ENCODE measurements around the gene ADRA2C.

Gene ADRA2C

GRCh38 chr4:3730422-3731190 is 35.6 kb upstream of the ADRA2C start:
- no peak for DNase-seq
- intact Hi-C loops (cut with DNase I): no loop called here

DNA sequence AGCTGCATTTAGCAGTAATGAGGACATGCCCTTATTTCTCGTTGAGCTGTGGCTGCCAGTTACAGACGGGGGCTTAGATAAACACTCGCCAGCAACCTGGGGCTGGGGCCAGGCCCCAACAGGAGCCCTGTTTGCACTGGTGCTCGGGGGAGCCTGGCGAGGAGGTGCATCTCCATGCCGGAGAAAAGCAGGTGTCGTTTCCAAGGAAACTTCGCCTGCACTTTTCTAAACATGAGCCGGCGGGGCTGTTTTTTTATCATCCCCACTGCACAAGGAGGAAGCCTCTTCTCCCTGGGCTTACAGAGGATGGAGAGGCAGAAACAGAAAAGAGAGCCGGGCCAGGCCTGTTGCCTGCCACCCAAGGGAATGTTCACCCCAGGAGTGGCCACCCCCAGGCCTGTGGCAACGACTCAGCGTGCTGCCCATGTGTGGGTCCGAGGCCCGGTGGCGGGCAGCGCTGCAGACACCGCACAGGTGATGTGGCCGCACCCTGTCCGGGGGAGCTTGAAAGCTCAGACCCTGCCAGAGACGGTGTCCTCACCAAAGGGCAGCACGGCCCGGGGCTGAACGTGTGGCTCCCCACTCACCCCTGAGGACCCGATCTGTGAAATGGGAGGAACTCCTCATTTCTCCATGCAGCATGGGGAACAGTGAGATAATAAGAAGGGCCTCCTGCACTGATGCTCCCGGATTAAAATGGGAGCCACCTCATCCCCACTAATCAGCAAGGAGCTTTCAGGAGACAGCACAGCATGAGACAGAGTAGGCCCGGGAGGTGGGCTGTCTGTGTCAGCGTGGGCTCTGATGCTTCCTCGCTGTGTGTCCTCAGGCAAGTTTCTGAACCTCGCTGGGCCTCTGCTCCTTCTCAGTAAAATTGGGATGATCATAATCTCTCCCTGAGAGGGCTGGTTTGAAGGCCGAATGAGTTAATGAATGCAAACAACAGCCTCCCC is 33.8 kb upstream of the ADRA2C start:
- peak in 19 of 42 donors; percentile 10 to 75 (median 60) for DNase-seq
- intact Hi-C loops (cut with DNase I): no loop called here

DNA sequence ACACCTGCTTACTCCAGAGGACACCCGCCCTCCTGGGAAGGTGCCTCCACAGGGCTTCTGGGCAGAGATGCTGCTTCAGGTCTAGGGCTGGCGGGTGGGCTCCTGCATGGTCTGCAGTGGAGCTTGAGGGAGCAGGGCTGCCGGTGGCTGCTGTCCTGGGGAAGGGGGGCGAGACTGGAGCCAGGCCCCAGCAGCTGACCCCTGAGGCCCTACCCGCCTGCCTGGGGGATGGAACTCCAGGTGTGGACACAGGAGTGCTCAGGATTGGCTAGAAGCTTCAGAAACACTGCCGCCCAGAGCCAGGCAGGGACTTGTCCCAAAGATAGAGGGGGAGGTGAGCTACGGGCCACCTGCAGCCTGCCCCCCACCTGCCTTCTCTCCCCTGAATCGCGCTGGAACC is 33.0 kb upstream of the ADRA2C start:
- no peak for DNase-seq
- intact Hi-C loops (cut with DNase I): no loop called here

GRCh38 chr4:3735196-3735595 is 31.0 kb upstream of the ADRA2C start:
- intact Hi-C loops (cut with DNase I): no loop called here
- DNase-seq: no peak

- intact Hi-C loops (cut with DNase I): no loop called here
- DNase-seq: no peak
These were observed 29.9 kb upstream of the ADRA2C start for GRCh38 chr4:3736290-3736689.

DNA sequence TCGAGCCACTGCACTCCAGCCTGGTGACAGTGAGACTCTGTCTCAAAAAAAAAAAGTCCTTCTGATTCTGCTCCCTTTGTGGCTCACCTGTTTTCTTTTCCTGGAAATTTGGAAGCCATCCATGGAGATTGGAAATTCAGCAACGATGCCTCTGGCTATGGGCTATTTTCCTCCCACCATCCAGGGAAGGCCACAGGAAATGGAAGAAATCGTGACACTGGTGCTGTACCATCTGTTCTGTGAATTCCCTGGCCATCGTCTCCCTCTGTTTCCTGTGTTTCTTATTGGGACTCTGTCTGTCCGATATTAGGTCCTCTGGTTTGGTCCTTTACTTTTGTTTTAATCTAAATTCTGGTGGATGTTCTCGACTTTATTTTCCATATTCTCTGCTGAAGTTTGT is 29.4 kb upstream of the ADRA2C start:
- intact Hi-C loops (cut with DNase I): no loop called here
- DNase-seq: no peak

DNA sequence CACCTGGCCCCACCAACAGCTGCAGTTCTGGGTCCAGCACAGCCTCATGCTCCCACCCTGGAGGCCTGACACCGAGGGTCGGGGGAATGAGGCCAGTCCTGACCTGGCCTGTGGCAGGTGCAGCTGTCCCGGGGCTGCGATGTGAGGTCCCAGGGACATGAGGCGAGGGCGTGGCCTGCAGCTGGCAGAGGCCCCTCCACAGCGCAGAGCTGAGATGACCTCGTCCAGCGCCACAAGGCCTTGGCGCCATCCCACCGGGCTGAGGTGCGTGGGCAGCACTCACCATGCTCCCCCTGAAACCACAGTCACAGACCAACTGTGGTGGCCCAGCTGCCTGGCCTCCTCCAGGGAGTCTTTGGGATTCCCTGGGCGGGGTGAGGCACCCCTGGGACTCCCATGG is 26.6 kb upstream of the ADRA2C start:
- no peak for DNase-seq
- intact Hi-C loops (cut with DNase I): no loop called here

DNA sequence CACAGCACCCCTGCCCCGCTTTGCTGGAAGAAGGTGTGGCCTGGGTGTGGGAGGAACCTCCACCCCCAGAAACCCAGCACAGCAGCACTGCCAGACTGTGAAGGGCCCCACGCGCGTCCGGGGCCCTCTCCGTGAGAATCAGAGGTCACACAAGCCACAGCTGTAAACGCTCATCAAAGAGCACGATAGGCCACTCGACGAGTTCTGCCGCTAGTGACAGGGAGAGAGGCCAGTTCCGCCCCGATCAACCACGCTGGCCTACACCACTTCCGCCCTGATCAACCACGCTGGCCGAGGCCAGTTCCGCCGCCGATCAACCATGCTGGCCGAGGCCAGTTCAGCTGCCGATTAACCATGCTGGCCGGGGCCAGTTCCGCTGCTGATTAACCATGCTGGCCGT is 25.9 kb upstream of the ADRA2C start:
- no peak for DNase-seq

GRCh38 chr4:3741217-3742011 is 24.8 kb upstream of the ADRA2C start:
- no peak for DNase-seq
- intact Hi-C loops (cut with DNase I): no loop called here

More for the DNA sequence above, 25.9 kb upstream of the ADRA2C start:
- intact Hi-C loops (cut with DNase I): no loop called here

GRCh38 chr4:3742610-3743009 is 23.6 kb upstream of the ADRA2C start:
- no peak for DNase-seq
- intact Hi-C loops (cut with DNase I): no loop called here

- DNase-seq: no peak
- intact Hi-C loops (cut with DNase I): no loop called here
These were observed 22.0 kb upstream of the ADRA2C start for GRCh38 chr4:3744232-3744631.

- intact Hi-C loops (cut with DNase I): no loop called here
- no peak for DNase-seq
These were observed 21.3 kb upstream of the ADRA2C start for GRCh38 chr4:3744901-3745300.

GRCh38 chr4:3745886-3746656 is 20.1 kb upstream of the ADRA2C start:
- intact Hi-C loops (cut with DNase I): no loop called here
- DNase-seq: no peak

GRCh38 chr4:3746701-3747580 is 19.2 kb upstream of the ADRA2C start:
- DNase-seq: no peak
- intact Hi-C loops (cut with DNase I): no loop called here

GRCh38 chr4:3747581-3747904 is 18.6 kb upstream of the ADRA2C start:
- intact Hi-C loops (cut with DNase I): no loop called here

GRCh38 chr4:3748136-3748898 is 17.9 kb upstream of the ADRA2C start:
- intact Hi-C loops (cut with DNase I): no loop called here
- DNase-seq: no peak

More at GRCh38 chr4:3747581-3747904, 18.6 kb upstream of the ADRA2C start:
- peak in 2 of 42 donors; percentile 23 to 25 for DNase-seq

DNA sequence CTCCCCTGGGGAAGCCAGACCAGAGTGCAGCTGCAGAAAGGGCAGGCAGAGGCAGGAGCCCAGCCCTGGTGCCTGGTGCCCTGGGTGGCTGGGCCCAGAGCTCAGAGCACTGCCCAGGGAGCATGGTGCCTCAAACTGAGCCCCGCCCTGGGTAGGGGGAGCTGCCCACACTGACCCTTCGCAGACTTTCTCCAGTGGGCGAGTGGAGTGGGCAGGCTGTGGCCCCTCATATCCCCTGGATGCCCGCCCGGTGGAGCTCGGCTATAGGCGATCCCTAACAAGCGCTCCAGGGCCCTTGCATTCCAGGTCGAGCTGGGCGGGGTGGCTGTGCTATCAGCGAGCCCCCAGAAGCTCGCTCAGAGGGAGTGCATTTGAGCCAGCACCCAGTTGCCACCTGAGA is 17.1 kb upstream of the ADRA2C start:
- no peak for DNase-seq
- intact Hi-C loops (cut with DNase I): no loop called here

Data from head of caudate nucleus (tissue), 42 donors.